ENCODE measurements around the gene SCN4B.

- no peak for TF ChIP-seq POLR2A (IDR thresholded peaks at IDR 0.05; ENCODE audit: low read length)
- no peak for TF ChIP-seq GATA1 (IDR thresholded peaks at IDR 0.05; ENCODE audit: low read depth, low read length)
Observed at GRCh38 chr11:118193910-118194566, 41.4 kb upstream of the SCN4B start.
